SHP77 (cell line): Measurements from ENCODE around the gene TTBK1.

ENCODE experiments used
- DNase-seq, 2 experiments: peaks; one replicate each; lab custom pipeline; 2025; lab: John Stamatoyannopoulos, UW

Gene TTBK1

DNA sequence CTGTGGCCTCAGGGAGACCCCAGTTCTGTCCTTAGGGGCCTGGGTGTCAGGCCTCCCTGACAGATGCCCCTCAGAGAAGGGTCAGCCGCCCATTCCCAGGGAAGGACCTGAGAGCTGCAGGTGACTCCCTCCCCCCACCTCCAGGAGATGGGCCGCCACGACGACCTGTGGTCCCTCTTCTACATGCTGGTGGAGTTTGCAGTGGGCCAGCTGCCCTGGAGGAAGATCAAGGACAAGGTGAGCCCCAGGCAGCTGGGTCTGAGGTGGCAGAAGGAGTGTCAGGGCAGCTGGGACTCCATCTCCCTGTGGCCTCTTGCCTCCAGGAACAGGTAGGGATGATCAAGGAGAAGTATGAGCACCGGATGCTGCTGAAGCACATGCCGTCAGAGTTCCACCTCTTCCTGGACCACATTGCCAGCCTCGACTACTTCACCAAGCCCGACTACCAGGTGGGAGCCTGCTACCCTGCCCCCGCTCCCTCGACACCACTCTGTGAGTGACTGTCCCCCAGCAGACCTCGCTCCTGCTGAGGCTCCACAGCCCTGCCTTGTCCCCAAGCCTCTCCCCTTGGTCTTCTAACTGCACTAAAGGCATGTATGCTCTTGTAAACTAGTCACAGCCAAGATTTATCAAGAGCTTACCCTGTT is 12.2 kb downstream of the TTBK1 start:
- DNase-seq, result no peak

DNA sequence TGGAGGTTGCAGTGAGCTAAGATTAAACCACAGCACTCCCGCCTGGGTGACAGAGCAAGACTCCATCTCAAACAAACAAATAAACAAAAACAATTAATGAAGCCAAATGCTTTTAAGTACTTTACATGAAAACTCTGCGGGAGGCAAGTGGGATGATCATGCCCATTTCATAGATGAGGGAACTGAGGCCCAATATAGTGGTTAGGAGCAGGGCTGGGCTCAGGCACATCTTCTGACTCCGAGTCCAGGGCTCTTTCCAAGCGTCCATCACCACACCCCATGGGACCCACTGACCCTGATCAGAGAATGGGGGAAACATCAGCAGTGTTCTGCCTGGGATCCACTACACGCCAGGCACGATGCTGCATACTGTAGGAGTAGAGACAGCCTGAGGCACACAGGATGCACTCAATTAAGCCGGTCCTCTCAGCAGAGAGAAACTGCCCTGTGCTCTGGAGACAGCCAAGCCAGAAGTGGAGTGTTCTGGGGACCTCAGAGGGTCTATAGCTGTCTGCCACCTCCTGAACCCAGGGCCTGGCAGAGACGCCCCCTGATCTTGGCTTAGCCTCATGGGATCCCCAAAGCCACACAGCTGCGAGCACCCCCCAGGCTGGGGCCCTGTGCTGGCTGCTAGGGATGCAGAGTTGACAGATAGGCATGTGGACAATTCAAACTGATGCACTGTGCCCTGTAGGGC is 13.5 kb downstream of the TTBK1 start:
- DNase-seq, result no peak

DNA sequence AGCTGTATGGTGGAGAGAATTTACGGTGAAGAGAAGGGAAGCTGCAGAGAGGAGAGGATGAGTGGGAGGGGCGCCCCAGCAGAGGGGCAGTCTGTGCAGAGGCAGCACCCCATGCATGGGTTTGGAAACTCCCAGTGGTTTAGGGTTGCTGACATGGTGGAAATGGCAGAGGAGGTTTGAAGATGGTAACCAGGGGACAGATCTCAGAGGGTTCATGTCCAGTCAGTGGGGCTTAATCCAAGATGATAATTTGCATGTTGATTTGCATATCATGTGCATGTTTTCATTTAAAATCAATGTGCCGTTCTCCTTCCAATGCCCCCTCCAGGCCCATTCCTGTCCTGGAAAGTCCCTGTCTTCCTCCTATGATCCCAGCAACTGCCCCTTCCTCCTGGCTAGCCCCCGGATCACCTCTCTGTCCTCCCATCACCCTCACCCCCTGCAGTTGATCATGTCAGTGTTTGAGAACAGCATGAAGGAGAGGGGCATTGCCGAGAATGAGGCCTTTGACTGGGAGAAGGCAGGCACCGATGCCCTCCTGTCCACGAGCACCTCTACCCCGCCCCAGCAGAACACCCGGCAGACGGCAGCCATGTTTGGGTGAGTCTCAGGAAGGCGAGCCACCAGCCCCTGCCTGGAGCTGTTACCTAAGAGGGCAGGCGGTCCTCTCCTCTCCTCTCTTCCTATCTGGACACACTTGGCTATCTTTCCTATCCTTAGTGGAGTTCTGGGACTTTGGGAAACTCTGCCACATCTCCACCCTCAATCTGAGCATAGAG is 14.3 kb downstream of the TTBK1 start:
- no peak for DNase-seq

GRCh38 chr6:43258180-43258579 is 14.9 kb downstream of the TTBK1 start:
- DNase-seq, result no peak

DNA sequence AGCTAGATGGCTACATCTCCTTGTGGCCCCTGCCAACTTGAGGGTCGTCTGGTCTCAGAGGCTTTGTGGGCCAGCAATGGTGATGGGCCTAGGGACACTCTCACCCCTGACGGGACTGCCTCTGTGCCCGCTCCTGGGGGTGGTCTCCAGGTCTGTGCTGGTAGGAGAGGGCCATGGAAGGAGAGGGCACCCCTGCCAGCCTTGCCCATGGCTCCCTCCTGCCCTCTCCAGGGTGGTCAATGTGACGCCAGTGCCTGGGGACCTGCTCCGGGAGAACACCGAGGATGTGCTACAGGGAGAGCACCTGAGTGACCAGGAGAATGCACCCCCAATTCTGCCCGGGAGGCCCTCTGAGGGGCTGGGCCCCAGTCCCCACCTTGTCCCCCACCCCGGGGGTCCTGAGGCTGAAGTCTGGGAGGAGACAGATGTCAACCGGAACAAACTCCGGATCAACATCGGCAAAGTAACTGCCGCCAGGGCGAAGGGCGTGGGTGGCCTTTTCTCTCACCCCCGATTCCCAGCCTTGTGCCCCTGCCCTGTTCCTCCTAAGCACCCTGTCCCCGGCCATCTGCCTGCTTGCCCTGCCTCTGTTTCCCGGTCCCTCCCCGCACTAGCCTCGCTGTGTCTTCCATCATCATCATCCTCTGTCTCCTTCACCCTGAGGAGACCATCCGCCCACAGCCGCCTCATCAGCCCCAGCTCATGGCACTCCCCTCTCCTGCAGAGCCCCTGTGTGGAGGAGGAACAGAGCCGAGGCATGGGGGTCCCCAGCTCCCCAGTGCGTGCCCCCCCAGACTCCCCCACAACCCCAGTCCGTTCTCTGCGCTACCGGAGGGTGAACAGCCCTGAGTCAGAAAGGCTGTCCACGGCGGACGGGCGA is 15.8 kb downstream of the TTBK1 start:
- DNase-seq, result no peak

GRCh38 chr6:43260791-43261190 is 17.5 kb downstream of the TTBK1 start:
- no peak for DNase-seq

- DNase-seq, result no peak
Measured at GRCh38 chr6:43261198-43261597, 17.9 kb downstream of the TTBK1 start.

GRCh38 chr6:43262000-43262779 is 18.9 kb downstream of the TTBK1 start:
- DNase-seq, result no peak

DNA sequence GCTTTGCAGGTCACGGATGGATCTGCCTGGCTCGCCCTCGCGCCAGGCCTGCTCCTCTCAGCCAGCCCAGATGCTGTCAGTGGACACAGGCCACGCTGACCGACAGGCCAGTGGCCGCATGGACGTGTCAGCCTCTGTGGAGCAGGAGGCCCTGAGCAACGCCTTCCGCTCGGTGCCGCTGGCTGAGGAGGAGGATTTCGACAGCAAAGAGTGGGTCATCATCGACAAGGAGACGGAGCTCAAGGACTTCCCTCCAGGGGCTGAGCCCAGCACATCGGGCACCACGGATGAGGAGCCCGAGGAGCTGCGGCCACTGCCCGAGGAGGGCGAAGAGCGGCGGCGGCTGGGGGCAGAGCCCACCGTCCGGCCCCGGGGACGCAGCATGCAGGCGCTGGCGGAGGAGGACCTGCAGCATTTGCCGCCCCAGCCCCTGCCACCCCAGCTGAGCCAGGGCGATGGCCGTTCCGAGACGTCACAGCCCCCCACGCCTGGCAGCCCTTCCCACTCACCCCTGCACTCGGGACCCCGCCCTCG is 19.6 kb downstream of the TTBK1 start:
- no peak for DNase-seq

DNA sequence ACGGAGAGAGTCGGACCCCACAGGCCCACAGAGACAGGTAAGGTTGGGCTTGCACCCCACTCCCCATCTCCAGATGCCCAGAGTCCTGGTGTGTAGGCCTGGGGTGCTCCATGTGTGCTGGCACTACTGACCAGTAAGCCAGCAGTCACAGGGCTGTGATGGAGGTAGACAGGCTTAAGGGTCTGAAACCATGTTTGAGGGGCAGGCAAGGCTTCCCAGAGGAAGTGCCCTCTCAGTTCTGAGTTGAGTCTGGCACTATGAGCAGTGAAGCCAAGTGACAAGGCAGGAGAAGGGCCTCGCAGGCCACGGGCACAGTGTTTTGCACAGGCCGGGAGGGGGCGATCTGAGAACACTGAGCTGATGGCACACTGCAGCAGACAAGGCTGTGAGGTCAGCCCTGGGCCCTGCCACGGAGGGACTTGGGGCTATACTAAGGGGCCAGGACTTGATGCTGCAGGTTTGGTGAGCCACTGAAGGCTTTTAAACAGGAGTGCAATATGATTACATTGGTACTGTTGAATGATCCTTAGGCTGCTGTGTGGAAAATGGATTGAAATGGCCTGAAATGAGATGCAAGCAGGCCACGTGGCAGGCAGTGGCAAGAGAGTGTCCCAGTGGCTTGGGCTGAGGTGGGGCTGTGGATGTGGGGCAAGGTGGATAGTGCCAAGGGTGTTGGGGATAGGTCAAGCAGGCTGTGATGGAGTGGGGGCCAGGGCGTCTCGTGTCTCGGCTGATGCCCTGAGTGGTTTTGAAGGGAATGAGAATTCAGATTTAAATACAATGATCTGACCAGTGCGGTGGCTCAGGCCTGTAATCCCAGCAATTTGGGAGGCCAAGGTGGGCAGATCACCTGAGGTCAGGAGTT is 20.3 kb downstream of the TTBK1 start:
- DNase-seq, result peak; percentile 61 to 80

GRCh38 chr6:43264599-43265145 is 21.4 kb downstream of the TTBK1 start:
- DNase-seq, result no peak

DNA sequence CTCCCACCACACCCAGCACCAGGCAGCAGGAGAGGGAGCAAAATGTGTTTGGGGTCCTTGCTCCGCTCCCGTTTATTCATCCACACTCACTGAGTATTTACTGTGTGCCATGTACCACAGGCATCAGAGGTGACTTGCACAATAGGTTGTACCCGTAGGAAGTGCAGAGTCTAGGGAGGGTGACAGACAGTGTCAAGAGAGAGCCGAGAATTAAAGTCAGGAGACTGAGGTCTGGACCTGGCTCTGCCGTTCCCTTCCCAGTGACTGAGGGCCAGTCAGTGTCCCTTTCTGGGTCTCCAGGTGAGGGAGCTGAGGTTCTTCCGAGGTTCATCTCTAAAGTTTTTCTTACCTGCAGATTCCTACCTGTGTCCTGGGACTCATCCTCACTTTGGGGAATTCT is 22.3 kb downstream of the TTBK1 start:
- DNase-seq, result no peak

DNA sequence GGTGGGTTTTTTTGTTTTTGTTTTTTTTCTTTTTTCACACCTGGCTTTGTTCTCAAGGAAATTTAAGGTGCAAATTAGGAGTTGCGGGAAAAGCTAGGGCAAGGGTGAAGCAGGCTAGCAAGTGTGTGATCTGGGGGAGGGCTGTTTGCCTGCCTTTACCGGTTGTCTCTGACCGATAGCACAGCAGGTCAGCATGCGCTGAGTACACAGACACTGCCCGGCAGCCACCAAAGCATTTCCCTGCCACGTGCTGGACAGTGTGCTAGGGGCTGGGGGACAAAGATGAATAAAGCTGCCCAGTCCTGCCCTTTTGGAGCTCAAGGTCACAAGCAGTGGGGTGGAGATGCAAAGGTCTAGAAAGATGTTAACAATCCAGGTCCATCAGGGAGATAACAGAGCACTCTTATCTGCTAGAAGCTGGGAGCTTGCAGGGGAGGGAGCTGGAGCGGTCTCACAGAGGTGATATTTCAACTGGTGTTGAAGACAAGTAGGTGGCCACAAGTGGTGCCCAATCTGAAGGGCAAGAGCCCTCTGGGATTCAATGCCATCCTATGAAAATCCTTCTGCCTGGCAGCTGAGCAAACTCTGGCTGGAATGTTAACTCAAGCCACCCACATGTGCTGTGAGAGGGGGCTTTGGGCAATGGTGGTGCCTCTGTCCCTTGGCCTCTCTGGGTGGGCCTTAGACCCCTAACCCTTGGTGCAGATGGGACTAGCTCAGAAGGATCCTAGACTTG is 24.5 kb downstream of the TTBK1 start:
- peak; percentile 73 to 74 for DNase-seq

- DNase-seq, result peak; percentile 56 to 73
Measured at GRCh38 chr6:43268355-43268700, 25.0 kb downstream of the TTBK1 start.

- DNase-seq, result no peak
Measured at GRCh38 chr6:43268782-43269272, 25.5 kb downstream of the TTBK1 start.

DNA sequence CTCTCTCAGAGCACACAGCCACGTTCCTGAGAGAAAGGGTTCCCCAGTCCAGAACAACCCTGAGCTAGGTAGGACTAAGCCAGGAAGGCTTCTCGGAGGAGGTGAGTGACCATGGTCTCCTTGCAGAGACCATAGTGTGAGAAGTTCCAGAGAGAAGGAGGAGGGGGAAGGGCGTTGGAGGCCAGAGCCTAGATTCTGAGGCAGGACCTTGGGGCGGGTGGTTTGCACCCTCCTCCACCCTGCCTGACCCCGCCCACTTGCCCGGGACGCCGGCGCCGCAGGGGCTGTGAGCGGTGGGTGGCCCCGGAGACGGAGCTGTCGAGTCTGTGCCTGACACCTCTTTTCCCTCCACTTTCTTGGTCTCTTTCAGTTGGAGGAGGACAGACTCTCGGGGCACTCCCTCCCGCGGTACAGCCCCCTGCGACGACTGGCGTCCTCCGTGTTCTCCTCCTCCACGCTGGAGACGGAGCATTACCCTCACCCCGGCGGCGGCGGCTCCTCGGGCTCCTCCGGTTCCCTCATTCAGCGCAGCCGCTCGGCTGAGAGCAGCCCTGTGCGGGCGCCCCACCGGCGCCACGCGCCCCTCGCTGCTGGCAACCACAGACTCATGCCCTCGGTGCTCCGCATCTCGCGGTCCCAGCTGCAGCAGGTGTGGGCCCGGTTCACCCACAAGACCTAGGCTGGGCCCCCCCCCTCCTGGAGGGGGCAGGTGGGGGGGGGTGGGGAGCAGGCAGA is 26.2 kb downstream of the TTBK1 start:
- no peak for DNase-seq

- DNase-seq, result no peak
Measured at GRCh38 chr6:43271103-43271815, 28.0 kb downstream of the TTBK1 start.

DNA sequence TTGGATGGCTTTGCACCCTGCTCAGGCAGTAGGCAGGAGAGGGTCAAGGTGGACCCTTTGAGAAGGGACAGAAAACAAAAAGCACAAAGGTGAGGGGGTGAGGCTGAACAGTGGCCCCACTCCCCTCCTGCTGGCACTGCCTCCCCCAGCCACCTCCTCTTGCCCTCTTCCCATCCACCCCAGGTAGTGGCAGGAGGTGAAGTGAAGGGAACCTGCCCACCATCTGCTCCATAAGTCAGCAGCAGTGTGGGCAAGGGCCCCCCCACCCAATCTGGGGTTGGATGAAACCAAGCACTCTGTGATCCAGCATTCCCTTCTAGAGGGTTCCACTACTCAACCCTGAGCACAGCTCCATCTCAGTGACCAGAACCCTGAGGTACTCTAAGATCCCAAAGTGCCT is 28.7 kb downstream of the TTBK1 start:
- no peak for DNase-seq
